Gastroesophageal sphincter (tissue), 3 donors: ENCODE measurements around the gene GPHA2.

Experiments
- CTCF ChIP-seq, 4 experiments: fragments of 200-600 bp in 2 of 4; fragments of 450-650 bp in 2 of 4; sonication (generic) in 1 of 4; IDR thresholded peaks; one replicate each; pipeline ENCODE4 v1.5.1; 2017 to 2019; ENCODE audit warnings: antibody characterized with exemption in 4 of 4, mild to moderate bottlenecking in 2 of 4, moderate library complexity in 2 of 4
- POLR2A ChIP-seq, 2 donors: fragments of 450-650 bp; IDR thresholded peaks; one replicate each; pipeline ENCODE4 v1.6.1; 2017; ENCODE audit warnings: antibody characterized with exemption in 2 of 2, mild to moderate bottlenecking in 2 of 2, moderate library complexity in 1 of 2
- POLR2AphosphoS5 ChIP-seq: sonication (generic); formaldehyde crosslinking; IDR thresholded peaks from one replicate; pipeline ENCODE4 v1.6.1; 2017; ENCODE audit warnings: antibody characterized with exemption

DNA sequence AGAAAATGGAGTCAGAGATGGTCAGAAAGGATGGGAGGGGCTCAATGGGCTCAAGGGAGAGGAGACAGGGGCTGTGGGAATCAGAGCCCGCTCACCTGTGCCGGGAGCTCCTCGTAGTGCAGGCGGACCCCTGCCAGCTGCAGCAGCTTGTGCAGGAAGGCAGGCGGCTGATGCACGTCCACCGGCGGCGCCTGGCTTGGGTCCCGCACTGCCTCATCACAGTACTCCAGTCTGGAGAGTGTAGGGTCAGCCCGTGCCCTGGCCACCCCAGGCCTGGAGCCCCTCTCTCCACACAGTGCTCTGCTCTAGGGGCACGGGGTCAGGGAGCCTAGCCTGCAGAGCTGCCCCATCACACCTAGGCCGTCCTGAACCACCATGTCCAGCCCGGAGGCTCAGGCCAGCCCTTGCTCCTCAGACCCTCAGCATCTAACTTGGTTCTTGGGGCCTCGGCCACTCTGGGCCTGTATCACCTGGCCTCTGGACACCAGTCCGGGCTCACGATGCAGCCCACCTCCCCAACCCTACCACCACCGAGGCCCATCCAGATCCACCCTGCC lies 22.4 kb downstream of the GPHA2 start:
- no peak for TF ChIP-seq CTCF (IDR thresholded peaks at IDR 0.05)
- no peak for TF ChIP-seq POLR2AphosphoS5
- no peak for TF ChIP-seq POLR2A (IDR thresholded peaks at IDR 0.05)
